Fibroblast of pulmonary artery (primary cell): Measurements from ENCODE around the gene NXNL2.

Experiments used
- DNase-seq: peaks from one replicate; pipeline ENCODE4 v3.0.0-alpha.2; 2010; ENCODE audit warnings: low read depth
- H3K4me3 ChIP-seq: replicated peaks from 2 replicates; pipeline ENCODE4 v1.5.1; 2011; ENCODE audit warnings: low read depth, mild to moderate bottlenecking, control low read depth, low read length, moderate library complexity
- CTCF ChIP-seq: IDR thresholded peaks from 2 replicates; pipeline ENCODE4 v1.5.1; 2011; ENCODE audit warnings: mild to moderate bottlenecking, control low read depth, low read length, inconsistent platforms; ENCODE audit errors: missing control alignments

Gene NXNL2

DNA sequence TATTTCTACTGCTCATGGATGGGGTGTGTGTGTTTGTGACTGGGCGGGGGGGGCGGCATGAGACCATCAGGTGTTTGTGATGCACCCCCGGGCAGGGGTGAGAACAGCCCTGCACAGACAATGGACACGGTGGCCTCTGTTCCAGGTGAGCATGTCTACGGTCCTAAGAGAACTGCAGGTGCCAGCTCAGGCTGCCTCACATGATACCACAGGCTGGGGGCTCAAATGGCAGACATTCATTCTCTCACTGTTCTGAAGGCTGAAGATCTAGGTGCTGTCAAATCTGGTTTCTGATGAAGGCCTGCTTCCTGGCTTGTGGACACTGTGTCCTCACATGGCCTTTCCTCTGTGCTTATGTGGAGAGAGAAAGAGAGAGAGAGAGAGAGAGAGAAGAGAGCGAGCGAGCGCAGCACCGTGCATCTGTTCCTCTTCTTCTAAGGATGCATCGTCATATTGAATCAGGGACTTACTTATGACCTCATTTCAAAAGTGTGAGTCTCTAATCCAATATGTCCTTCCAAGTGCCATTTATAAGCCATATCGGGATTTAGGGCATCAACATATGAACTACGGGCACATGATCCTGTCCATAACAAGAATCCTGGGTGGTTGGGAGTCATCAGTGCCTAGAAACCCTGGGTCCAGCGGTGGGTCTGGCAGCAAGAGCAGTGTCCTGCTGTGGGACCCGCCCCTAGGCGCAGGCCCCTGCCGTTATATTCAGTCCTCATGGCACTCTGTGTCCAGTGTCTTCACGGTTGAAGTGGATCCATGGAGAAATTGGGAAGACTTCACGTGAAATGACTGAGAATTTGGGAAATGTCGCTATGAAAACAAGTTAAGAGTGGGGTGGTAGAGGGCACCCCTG is 42.5 kb downstream of the NXNL2 start:
- H3K4me3 ChIP-seq = no peak overlapping the region
- no peak for DNase-seq
- no peak for TF ChIP-seq CTCF

DNA sequence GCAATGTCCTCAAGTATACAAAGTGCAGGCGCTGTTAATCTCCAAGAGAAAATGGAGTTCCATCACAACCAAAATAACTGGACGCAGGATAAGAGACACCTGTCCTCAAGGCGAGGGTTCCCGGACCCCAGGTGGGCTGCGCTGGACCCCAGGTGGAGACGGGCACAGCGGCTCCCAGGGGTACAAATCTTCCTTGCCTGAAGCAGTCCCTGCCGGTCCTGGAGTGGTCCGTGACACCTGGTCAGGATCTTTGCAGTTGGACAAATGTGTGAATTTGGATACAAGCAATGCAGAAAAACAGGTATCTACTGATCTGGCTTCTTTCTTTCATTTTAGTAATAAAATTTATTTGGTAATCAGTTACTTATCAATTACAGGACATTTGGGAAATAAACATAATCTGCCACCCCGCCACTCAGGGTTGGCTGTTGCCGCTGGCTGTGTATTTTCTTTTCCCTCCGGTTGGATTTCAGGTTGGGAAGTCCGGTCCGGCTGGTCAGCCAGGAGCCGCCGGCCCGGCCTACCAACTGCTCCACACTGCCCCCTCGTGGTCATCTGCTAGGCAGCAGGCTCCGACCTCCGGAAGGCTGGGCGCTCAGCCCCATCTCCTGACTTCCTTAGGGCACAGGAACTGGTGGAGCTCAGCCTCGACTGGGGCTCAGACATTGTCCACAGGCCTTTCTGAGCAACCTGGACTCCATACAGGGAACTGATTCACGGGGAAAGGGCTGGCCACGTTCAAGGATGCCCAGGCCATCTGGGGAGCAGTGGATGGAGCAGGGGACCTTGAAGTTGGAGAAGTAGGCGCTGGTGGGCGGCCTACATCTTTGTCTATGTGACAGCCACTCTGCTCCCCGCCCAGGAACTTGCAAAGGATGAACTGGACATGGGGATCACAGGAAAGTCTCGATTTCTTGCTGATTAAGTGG is 43.4 kb downstream of the NXNL2 start:
- DNase-seq = peak; percentile 79
- no peak overlapping the region for H3K4me3 ChIP-seq
- TF ChIP-seq CTCF = peak; percentile 93

DNA sequence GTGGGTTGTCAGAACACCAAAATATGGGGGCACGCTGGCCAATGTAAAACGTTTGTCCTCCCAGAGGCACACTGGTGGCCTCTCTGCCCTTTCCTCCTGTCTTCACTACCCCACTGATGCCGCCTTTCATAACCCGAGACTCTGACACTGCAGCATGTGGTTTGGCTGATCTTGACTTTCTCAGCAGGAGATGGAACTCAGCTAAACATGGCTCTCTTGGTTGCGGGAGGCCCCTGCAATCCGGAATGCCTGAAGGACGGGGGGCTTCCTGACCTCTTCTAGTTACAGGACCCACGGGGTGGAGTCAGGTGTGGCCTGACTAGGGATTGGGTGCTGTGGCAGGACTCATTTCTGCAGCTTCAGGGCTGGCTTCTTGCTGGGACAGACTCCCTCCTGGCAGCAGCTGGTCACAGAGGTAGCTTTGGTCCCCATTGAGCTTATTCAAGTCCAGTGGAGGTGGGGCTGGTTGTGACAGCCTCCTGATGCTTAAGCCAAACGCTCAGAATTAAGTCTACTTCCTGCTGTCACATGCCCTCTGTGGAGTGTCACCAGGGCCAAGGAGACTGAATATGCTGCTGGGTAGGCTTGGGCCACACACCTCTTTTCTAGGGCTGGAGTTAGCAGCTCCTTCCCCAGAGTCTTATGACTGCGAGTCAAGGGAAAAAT is 44.2 kb downstream of the NXNL2 start:
- no peak for TF ChIP-seq CTCF
- H3K4me3 ChIP-seq = no peak overlapping the region
- no peak for DNase-seq

DNA sequence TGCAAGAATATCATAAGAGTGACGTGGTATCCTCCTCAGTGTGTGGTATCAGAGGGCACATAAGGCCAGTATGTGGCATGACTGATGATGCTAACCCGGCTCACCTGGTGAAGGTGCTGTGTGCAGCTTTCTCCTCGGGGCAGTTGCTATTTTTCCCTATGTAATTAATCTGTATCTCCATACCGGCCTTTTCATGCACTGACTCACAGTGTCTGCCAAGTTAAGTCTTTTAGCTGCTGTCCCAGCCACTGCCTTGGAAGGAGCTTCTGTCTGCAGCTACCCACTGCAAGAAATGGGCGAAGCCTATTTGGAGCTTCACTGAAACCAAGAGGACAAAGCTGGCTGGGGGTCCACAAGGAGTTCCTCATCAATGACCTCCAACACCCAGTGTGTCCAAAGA is 46.0 kb downstream of the NXNL2 start:
- no peak for TF ChIP-seq CTCF
- DNase-seq = no peak
- no peak overlapping the region for H3K4me3 ChIP-seq

DNA sequence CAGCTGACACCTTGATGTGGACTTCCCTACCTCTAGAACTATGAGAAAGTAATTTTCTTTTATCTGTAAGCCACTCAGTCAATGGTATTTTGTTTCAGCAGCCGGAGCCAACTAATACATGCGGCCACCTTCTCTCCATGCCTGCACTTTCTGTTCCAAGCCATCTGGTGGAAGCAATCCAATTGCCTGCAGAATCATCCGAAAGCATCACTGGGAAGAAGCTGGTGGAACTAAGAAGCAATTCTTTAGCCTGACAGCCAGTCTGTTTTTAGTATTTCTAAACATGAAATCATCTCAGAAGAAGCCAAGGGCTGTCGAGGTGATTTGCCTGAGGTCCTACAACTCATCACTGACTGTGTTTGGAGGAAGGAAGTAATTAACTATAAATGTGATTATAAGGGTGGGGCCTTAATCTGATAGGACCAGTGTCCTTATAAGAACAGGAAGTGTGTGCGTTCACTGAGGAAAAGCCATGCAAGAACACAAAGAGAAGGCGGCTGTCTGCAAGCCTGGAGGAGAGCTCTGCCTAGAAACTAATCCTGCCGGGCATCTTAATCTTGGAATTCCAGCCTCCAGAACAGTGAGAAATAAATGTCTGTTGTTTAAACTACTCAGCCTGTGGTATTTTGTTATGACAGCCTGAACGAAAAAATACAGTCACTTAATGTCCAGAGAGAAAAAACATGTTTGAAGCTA is 49.1 kb downstream of the NXNL2 start:
- no peak overlapping the region for H3K4me3 ChIP-seq
- TF ChIP-seq CTCF = peak; percentile 9
- DNase-seq = peak; percentile 55

DNA sequence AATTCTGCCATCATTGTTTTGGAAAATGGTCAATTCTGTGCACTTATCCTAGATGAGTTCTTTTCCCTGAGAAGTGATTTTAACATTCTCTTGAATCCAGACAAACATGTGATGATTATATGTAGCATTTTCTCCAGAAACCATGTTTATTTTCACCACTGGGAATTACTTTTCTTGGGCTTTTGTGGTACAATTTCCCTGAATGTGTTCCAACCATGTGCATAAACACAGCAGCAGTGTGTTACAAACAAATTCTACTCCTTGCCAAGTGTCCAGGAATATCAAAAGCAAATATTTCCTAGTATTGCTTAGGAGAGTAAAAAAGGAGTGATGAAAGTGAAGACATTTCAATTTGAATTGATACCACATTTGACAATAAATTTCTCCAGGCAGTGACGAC is 50.4 kb downstream of the NXNL2 start:
- no peak for DNase-seq
- no peak overlapping the region for H3K4me3 ChIP-seq
- no peak for TF ChIP-seq CTCF
